C4-2B (cell line): ENCODE results near the gene HDAC4.

Experiments
- CTCF ChIP-seq: fragments of 450-650 bp; conservative IDR thresholded peaks from 2 replicates; pipeline ENCODE4 v1.5.1; 2017; ENCODE audit warnings: mild to moderate bottlenecking
- ZFX ChIP-seq: fragments of 450-650 bp; IDR thresholded peaks from 2 replicates; pipeline ENCODE4 v1.6.1; 2017

GRCh38 chr2:239302808-239303557, 97.8 kb downstream of the HDAC4 start:
- TF ChIP-seq CTCF: no peak
- no peak for TF ChIP-seq ZFX
